B cell (primary cell): ENCODE measurements around the gene S1PR2. TPM values are rescaled to one million over a fixed set of nuclear protein-coding genes. Genes with fewer than 3 reads are reported as not detected.

Experiments
- ATAC-seq: fragments of 200-7000 bp; cut with Tn5 transposase; one replicate; pipeline ENCODE4 v1.10.0; 2021; ENCODE audit warnings: low read depth, mild to moderate bottlenecking, moderate number of reproducible peaks, moderate library complexity
- CTCF ChIA-PET: fragments of 350-600 bp; sonication (Branson Sonifier 250); formaldehyde crosslinking; loops from one replicate; lab custom pipeline; 2021; ENCODE audit warnings: antibody characterized with exemption, inconsistent platforms; lab: Charles Lee
- POLR2A ChIA-PET: fragments of 350-600 bp; sonication (Branson Sonifier 250); formaldehyde crosslinking; loops from one replicate; lab custom pipeline; 2021; ENCODE audit warnings: antibody characterized with exemption; lab: Charles Lee
- DNase-seq: peaks from one replicate; pipeline ENCODE4 v3.0.0; 2013
- H2AFZ ChIP-seq: 2 replicates; pipeline ENCODE4 v1.6.1; 2012; ENCODE audit warnings: mild to moderate bottlenecking, low read depth, low read length; ENCODE audit not compliant: insufficient read depth, poor library complexity, severe bottlenecking
- H3K27ac ChIP-seq, 2 donors: 1 replicate in 1 of 2; 2 replicates in 1 of 2; pipeline ENCODE4 v1.5.1; 2012 to 2013; ENCODE audit warnings: low read length in 2 of 2, mild to moderate bottlenecking in 2 of 2, moderate library complexity in 1 of 2
- H3K27me3 ChIP-seq, 4 experiments: fragments of 200-600 bp in 1 of 4; sonication (generic) in 1 of 4; replicated peaks in 1 of 4; 1 replicate in 2 of 4; 2 replicates in 2 of 4; pipeline versions ENCODE4 v1.6.1 to v1.7.0; 2013 to 2016; ENCODE audit warnings: low read length in 3 of 4, mild to moderate bottlenecking in 2 of 4, mixed read lengths in 1 of 4, moderate library complexity in 1 of 4; ENCODE audit not compliant: insufficient read depth in 4 of 4, control insufficient read depth in 3 of 4; ENCODE audit errors: control extremely low read depth in 1 of 4
- H3K36me3 ChIP-seq, 2 experiments: replicated peaks in 1 of 2; 1 replicate in 1 of 2; 2 replicates in 1 of 2; pipeline versions ENCODE4 v1.6.1 to v1.7.1; 2013; ENCODE audit warnings: low read length in 1 of 2; ENCODE audit not compliant: insufficient read depth in 2 of 2, control insufficient read depth in 1 of 2; ENCODE audit errors: control extremely low read depth in 1 of 2, extremely low read depth in 1 of 2
- H3K4me1 ChIP-seq, 2 donors: fragments of 200-600 bp in 1 of 2; sonication (generic) in 1 of 2; 1 replicate in 1 of 2; 2 replicates in 1 of 2; pipeline versions ENCODE4 v1.5.1 to v1.6.1; 2013 to 2017; ENCODE audit warnings: low read length in 2 of 2; ENCODE audit not compliant: control insufficient read depth in 2 of 2, insufficient read depth in 2 of 2
- H3K4me2 ChIP-seq: replicated peaks from 2 replicates; pipeline ENCODE3; 2012; ENCODE audit warnings: mild to moderate bottlenecking, low read depth, low read length; ENCODE audit not compliant: poor library complexity, severe bottlenecking
- H3K4me3 ChIP-seq, 5 experiments: fragments of 200-600 bp in 1 of 5; sonication (generic) in 1 of 5; 1 replicate in 3 of 5; 2 replicates in 2 of 5; pipeline versions ENCODE4 v1.5.1 to v1.7.0; 2011 to 2016; ENCODE audit warnings: low read length in 4 of 5, mild to moderate bottlenecking in 4 of 5, low read depth in 2 of 5, control low read depth in 1 of 5, moderate library complexity in 1 of 5; ENCODE audit not compliant: insufficient read depth in 1 of 5; ENCODE audit errors: control extremely low read depth in 1 of 5, extremely low read depth in 1 of 5
- H3K79me2 ChIP-seq: fragments of 200-600 bp; sonication (generic); one replicate; pipeline ENCODE4 v1.6.0; 2016; ENCODE audit warnings: low read length; ENCODE audit not compliant: control insufficient read depth, insufficient read depth
- H3K9ac ChIP-seq: fragments of 200-600 bp; sonication (generic); 2 replicates; pipeline ENCODE4 v1.6.1; 2017; ENCODE audit warnings: mild to moderate bottlenecking, low read length, moderate library complexity
- H3K9me3 ChIP-seq, 3 donors: one replicate each; pipeline versions ENCODE4 v1.6.1 to v1.7.1; 2013; ENCODE audit warnings: low read length in 2 of 3; ENCODE audit not compliant: control insufficient read depth in 2 of 3, insufficient read depth in 1 of 3; ENCODE audit errors: control extremely low read depth in 1 of 3
- H4K20me1 ChIP-seq: 2 replicates; pipeline ENCODE4 v1.6.0; 2012; ENCODE audit warnings: mild to moderate bottlenecking, low read length; ENCODE audit not compliant: insufficient read depth, control insufficient read depth, poor library complexity, severe bottlenecking
- H3K27ac Mint-ChIP-seq: one replicate; pipeline ENCODE4 v1.8.0; 2021; ENCODE audit warnings: mixed read lengths
- H3K27me3 Mint-ChIP-seq: one replicate; pipeline ENCODE4 v1.8.0; 2021; ENCODE audit warnings: mixed read lengths
- H3K4me1 Mint-ChIP-seq: one replicate; pipeline ENCODE4 v1.8.0; 2021; ENCODE audit warnings: mixed read lengths
- H3K4me3 Mint-ChIP-seq: one replicate; pipeline ENCODE4 v1.8.0; 2021; ENCODE audit warnings: mixed read lengths
- H3K9me3 Mint-ChIP-seq: one replicate; pipeline ENCODE4 v1.8.0; 2022; ENCODE audit warnings: mixed read lengths; ENCODE audit not compliant: insufficient read depth
- EZH2 ChIP-seq: IDR thresholded peaks from 2 replicates; pipeline ENCODE4 v1.6.1; 2012; ENCODE audit warnings: borderline replicate concordance, low read depth, mild to moderate bottlenecking, moderate library complexity, low read length; ENCODE audit not compliant: insufficient read depth, poor library complexity, severe bottlenecking
- WGBS: methylation state at CpG from one replicate; pipeline ENCODE4 v1.1.5; 2013; ENCODE audit warnings: missing lambda C conversion rate; ENCODE audit not compliant: insufficient coverage; 5-methylcytosine and 5-hydroxymethylcytosine counted together
- intact Hi-C: fragments of 100-400 bp; cut with micrococcal nuclease; formaldehyde crosslinking; loops from one replicate; pipeline ENCODE4 v1.10.0; 2022
- polyA plus RNA-seq: library from polyadenylated mRNA; depleted of rRNA; stranded (reverse); fragments of >200 nt; gene quantifications from 2 replicates; pipeline ENCODE4 v1.2.3, GENCODE V29; 2012
- total RNA-seq, 2 donors: library from RNA; stranded (reverse); fragments of 120-200 nt in 1 of 2; gene quantifications; 1 replicate in 1 of 2; 2 replicates in 1 of 2; pipeline versions ENCODE4 v1.2.3 to v1.2.4, GENCODE V29; 2013 to 2022
- TF ChIP-seq, protein P1 (sequence below): fragments of 200-600 bp; IDR thresholded peaks from one replicate; pipeline ENCODE4 v1.8.0; 2022; ENCODE audit warnings: antibody characterized with exemption, mild to moderate bottlenecking

S1PR2 gene
- total and polyA plus RNA-seq, 2 donors (not counting 1 experiment from before 2014, with no cell fraction given) = 1.8 to 4.4 TPM

- Mint-ChIP-seq H3K4me3 (no peak overlapping the region), H3K27me3 (no peaks in the 10 kb centered on the region), H3K9me3 (no peaks in the 10 kb centered on the region), H3K4me1 (peaks cover 23% of the 10 kb centered on the region), H3K27ac (no peak overlapping the region)
- Histone ChIP-seq H3K4me1 (peaks cover 11 to 14% of the 10 kb centered on the region in 2 donors), H3K4me2 (no peak overlapping the region), H4K20me1 (peaks cover 47% of the 10 kb centered on the region), H3K36me3 (peaks cover 0 to 3% of the 10 kb centered on the region in 2 experiments), H3K4me3 (no peak overlapping the region), H3K9ac (no peak overlapping the region), H3K27ac (no peak overlapping the region), H3K27me3 (no peaks in the 10 kb centered on the region), H2AFZ (no peak overlapping the region), H3K79me2 (peaks cover 83% of the 10 kb centered on the region), H3K9me3 (no peaks in the 10 kb centered on the region)
- ChIA-PET POLR2A (no interaction called here), CTCF (interaction anchor here (0.7 kb wide), 1 partner anchor 719 kb away, joined by 3 read pairs; no protein-coding TSS in a partner anchor)
- DNase-seq = no peak
- 100% methylated on average over 3 of the region's 5 CpGs for WGBS
- no peak for ATAC-seq
- intact Hi-C loops = loop anchor here (10.0 kb wide), 2 partner anchors 105 to 255 kb away; partner anchors contain the start of genes OLFM2 and SHFL
- TF ChIP-seq EZH2 = no peak
These were observed 41.5 kb downstream of the S1PR2 start for GRCh38 chr19:10189616-10190015.

DNA sequence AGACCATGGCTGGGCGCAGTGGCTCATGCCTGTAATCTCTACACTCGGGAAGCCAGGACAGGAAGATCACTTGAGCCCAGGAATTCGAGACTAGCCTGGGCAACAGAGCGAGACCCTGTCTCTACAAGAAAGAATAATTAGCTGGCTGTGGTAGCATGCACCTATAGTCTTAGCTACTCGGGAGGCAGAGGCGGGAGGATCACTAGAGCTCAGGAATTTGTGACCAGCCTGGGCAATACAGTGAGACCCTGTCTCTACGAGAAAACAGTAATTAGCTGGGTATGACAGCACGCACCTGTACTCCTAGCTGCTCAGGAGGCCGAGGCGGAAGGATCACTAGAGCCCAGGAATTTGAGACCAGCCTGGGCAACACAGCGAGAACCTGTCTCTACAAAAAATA is 43.8 kb downstream of the S1PR2 start:
- no peak overlapping the region for H3K4me3 Mint-ChIP-seq
- no peaks in the 10 kb centered on the region for H3K4me1 ChIP-seq
- POLR2A ChIA-PET = interaction anchor here (0.7 kb wide), 1 partner anchor 38 kb away, joined by 5 read pairs; no protein-coding TSS in a partner anchor
- H3K4me3 ChIP-seq = no peak overlapping the region
- H3K79me2 ChIP-seq = peaks cover 92% of the 10 kb centered on the region
- 90% methylated on average over 11 of the region's 11 CpGs for WGBS
- H3K4me1 Mint-ChIP-seq = peaks cover 9% of the 10 kb centered on the region
- H3K27ac ChIP-seq = no peak overlapping the region
- intact Hi-C loops = no loop called here
- no peak for TF ChIP-seq EZH2
- TF ChIP-seq, protein P1, sequence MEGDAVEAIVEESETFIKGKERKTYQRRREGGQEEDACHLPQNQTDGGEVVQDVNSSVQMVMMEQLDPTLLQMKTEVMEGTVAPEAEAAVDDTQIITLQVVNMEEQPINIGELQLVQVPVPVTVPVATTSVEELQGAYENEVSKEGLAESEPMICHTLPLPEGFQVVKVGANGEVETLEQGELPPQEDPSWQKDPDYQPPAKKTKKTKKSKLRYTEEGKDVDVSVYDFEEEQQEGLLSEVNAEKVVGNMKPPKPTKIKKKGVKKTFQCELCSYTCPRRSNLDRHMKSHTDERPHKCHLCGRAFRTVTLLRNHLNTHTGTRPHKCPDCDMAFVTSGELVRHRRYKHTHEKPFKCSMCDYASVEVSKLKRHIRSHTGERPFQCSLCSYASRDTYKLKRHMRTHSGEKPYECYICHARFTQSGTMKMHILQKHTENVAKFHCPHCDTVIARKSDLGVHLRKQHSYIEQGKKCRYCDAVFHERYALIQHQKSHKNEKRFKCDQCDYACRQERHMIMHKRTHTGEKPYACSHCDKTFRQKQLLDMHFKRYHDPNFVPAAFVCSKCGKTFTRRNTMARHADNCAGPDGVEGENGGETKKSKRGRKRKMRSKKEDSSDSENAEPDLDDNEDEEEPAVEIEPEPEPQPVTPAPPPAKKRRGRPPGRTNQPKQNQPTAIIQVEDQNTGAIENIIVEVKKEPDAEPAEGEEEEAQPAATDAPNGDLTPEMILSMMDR = no peak
- ATAC-seq = no peak
- peaks cover 58% of the 10 kb centered on the region for H4K20me1 ChIP-seq
- DNase-seq = no peak
- H3K9ac ChIP-seq = no peak overlapping the region
- no peaks in the 10 kb centered on the region for H3K9me3 ChIP-seq
- H3K9me3 Mint-ChIP-seq = no peaks in the 10 kb centered on the region
- no peak overlapping the region for H3K4me2 ChIP-seq
- H3K27me3 ChIP-seq = no peaks in the 10 kb centered on the region
- CTCF ChIA-PET = interaction anchor here (1.3 to 2.3 kb wide), 2 partner anchors 63 to 83 kb away, joined by 3 to 8 read pairs; no protein-coding TSS in a partner anchor
- H3K27ac Mint-ChIP-seq = no peak overlapping the region
- H3K36me3 ChIP-seq = peaks cover 0 to 6% of the 10 kb centered on the region in 2 experiments
- H2AFZ ChIP-seq = no peak overlapping the region
- no peaks in the 10 kb centered on the region for H3K27me3 Mint-ChIP-seq
